HG02938 (cell line): ENCODE measurements around the gene CCNB3.

Experiments
- ATAC-seq: cut with Tn5 transposase; IDR thresholded peaks from one replicate; pipeline ENCODE4 v1.9.1; 2021; ENCODE audit warnings: mild to moderate bottlenecking, moderate library complexity; ENCODE audit not compliant: unreplicated experiment

The CCNB3 gene

GRCh38 chrX:50372966-50373365 is 168.4 kb downstream of the CCNB3 start:
- no peak for ATAC-seq

DNA sequence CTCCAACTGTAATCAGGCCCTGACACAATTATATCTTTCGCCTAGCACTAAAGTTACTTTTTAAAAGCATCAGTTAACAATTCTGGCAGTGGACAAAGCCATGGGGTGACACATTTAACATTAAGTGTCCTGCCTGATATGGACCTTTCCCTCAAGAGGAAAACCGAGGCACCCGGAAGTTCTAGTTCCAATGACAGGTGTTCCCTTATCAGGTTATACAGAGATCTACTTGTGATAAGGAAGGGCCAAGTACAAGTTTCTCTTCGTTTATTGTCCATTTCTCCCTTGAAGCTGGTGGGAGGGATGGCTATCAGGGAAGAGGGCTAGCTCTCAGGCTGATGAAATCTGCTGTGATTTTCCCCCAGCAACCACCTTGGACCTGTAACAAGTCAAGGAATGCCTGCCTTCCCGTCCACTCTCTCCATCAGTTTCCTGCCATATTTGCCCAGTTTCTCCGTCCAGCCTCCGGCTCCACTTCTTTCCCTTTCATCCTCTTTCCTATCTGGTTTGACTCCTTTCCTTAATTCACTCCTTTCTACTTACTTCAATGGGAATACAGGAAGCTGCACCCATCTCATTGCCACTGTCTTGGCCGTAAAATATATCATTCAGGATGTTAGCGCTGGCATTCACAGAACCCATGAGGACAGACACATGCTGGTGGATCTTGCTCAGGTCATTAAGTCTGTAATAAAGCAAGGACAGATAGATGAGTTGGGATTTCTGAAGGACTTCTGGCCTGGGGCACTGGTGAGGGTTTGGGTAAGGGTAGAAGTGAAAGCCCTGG is 171.1 kb downstream of the CCNB3 start:
- no peak for ATAC-seq

DNA sequence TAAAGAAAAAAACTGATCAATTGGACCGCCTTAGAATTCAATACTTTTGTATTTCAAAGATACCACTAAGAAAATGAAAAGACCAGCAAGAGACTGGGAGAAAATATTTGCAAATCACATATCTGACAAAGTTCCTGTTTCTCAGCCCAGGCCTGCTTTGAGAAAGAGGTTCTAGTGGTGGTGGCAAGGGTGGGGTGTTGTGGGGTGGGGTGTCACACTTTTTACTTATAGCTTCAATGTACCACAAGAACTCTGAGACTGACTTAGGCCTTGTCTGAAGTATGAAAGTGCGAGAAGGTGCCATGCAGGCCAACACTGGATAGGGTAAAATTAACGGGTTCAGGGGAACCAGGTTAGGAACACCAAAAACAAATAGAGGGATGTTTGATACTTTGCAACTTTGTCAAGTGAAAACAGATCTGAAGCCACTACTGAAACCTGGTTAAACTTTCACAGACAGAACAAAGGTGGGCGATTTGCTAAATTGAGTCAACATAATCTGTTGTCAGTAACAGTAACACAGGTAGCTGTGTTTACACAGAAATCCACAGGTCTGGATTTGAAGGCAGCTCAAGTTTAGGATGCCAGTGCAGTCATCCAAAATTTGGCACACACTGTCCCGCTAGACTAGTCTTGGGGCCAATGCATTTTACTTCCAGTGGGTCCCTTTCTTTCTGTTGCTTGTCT is 177.3 kb downstream of the CCNB3 start:
- ATAC-seq: no peak

GRCh38 chrX:50386520-50386919 is 182.0 kb downstream of the CCNB3 start:
- ATAC-seq: no peak

- no peak for ATAC-seq
These were observed 189.3 kb downstream of the CCNB3 start for GRCh38 chrX:50393902-50394301.
